Breast epithelium (tissue), 4 donors: ENCODE results near the gene DDIT4. TPM values are rescaled to one million over a fixed set of nuclear protein-coding genes. Genes with fewer than 3 reads are reported as not detected.

Experiments used
- DNase-seq, 2 donors: peaks; one replicate each; pipeline ENCODE4 v3.0.0-alpha.2; 2019; ENCODE audit warnings: low spot score in 2 of 2
- H3K27ac ChIP-seq, 2 donors: fragments of 200-600 bp; sonication (generic) in 1 of 2; one replicate each; pipeline ENCODE4 v1.5.1; 2016 to 2019; ENCODE audit warnings: mild to moderate bottlenecking in 1 of 2
- H3K27me3 ChIP-seq, 2 donors: fragments of 200-600 bp; sonication (generic) in 1 of 2; one replicate each; pipeline versions ENCODE4 v1.5.1 to v1.6.0; 2017 to 2019; ENCODE audit warnings: control low read depth in 1 of 2, mild to moderate bottlenecking in 1 of 2
- H3K36me3 ChIP-seq: fragments of 200-600 bp; one replicate; pipeline ENCODE4 v1.5.1; 2019
- H3K4me1 ChIP-seq, 2 donors: fragments of 200-600 bp; sonication (generic); one replicate each; pipeline ENCODE4 v1.5.1; 2016 to 2019; ENCODE audit warnings: control low read depth in 1 of 2
- H3K4me3 ChIP-seq, 3 donors: fragments of 200-600 bp; sonication (generic); 1 replicate in 2 of 3; 2 replicates in 1 of 3; pipeline ENCODE4 v1.5.1; 2016 to 2019; ENCODE audit warnings: mild to moderate bottlenecking in 3 of 3, moderate library complexity in 2 of 3
- H3K9me3 ChIP-seq, 2 donors: fragments of 200-600 bp; sonication (generic) in 1 of 2; one replicate each; pipeline ENCODE4 v1.5.1; 2016 to 2019; ENCODE audit warnings: control low read depth in 1 of 2
- POLR2A ChIP-seq: fragments of 450-650 bp; IDR thresholded peaks from one replicate; pipeline ENCODE4 v1.6.1; 2016; ENCODE audit warnings: antibody characterized with exemption, mild to moderate bottlenecking, moderate library complexity
- POLR2AphosphoS5 ChIP-seq, 3 donors: sonication (generic); formaldehyde crosslinking; IDR thresholded peaks; one replicate each; pipeline ENCODE4 v1.6.1; 2017; ENCODE audit warnings: antibody characterized with exemption in 3 of 3
- intact Hi-C: fragments of 100-400 bp; cut with DNase I; formaldehyde crosslinking; loops from one replicate; pipeline ENCODE4 v1.15.1; 2023; ENCODE audit warnings: low total_unique reads
- total RNA-seq, 3 donors: library from RNA; depleted of rRNA; stranded (reverse); fragments of >200 nt; gene quantifications; one replicate each; pipeline ENCODE4 v1.1.0, GENCODE V29; 2016
- TF ChIP-seq, protein P1 (sequence below), 3 donors: fragments of 450-650 bp; IDR thresholded peaks; one replicate each; pipeline ENCODE4 v1.5.1; 2016 to 2017; ENCODE audit warnings: antibody characterized with exemption in 3 of 3, mild to moderate bottlenecking in 3 of 3, moderate library complexity in 3 of 3

DDIT4 gene
- total RNA-seq, 3 donors from 2014 or later: 183 to 555 (median 341) TPM

DNA sequence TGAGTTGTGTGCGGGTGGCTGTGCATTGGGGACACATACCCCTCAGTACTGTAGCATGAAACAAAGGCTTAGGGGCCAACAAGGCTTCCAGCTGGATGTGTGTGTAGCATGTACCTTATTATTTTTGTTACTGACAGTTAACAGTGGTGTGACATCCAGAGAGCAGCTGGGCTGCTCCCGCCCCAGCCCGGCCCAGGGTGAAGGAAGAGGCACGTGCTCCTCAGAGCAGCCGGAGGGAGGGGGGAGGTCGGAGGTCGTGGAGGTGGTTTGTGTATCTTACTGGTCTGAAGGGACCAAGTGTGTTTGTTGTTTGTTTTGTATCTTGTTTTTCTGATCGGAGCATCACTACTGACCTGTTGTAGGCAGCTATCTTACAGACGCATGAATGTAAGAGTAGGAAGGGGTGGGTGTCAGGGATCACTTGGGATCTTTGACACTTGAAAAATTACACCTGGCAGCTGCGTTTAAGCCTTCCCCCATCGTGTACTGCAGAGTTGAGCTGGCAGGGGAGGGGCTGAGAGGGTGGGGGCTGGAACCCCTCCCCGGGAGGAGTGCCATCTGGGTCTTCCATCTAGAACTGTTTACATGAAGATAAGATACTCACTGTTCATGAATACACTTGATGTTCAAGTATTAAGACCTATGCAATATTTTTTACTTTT, 1.8 kb downstream of the DDIT4 start:
- Histone ChIP-seq H3K27ac (peak overlapping the region; percentile 98 to 99), H3K4me1 (peaks cover 6 to 8% of the 10 kb centered on the region in 2 donors), H3K9me3 (no peaks in the 10 kb centered on the region), H3K4me3 (peak overlapping the region; percentile 89 to 98 (median 95)), H3K36me3 (no peaks in the 10 kb centered on the region), H3K27me3 (no peaks in the 10 kb centered on the region)
- intact Hi-C loops: no loop called here
- no peak for TF ChIP-seq POLR2A
- TF ChIP-seq POLR2AphosphoS5 (IDR thresholded peaks at IDR 0.05): peak in 1 of 3 donors; percentile 6
- DNase-seq: no peak

DNA sequence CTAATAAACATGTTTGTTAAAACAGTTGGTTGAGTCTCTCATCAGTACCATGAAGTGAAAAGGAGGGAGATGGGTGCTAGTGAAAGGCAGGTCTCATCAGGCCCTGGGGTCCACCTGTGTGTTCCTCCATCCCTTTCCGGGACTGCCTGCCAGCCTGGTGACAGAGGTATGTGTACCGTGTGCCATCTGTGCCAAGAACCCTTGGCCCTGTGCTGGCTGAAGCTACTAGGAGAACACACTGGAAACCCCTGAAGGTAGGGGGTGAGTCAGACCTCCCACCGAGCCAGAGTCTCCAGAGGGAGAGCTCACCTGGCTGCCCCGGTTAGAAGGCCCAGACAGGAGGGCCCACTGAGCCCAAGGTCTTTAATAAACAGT, 2.3 kb downstream of the DDIT4 start:
- H3K9me3 ChIP-seq: no peaks in the 10 kb centered on the region
- H3K36me3 ChIP-seq: no peaks in the 10 kb centered on the region
- intact Hi-C loops: no loop called here
- H3K27me3 ChIP-seq: no peaks in the 10 kb centered on the region
- H3K4me1 ChIP-seq: peaks cover 6 to 8% of the 10 kb centered on the region in 2 donors
- DNase-seq: peak; percentile 86 to 94
- H3K27ac ChIP-seq: peak overlapping the region; percentile 98 to 99
- TF ChIP-seq, protein P1, sequence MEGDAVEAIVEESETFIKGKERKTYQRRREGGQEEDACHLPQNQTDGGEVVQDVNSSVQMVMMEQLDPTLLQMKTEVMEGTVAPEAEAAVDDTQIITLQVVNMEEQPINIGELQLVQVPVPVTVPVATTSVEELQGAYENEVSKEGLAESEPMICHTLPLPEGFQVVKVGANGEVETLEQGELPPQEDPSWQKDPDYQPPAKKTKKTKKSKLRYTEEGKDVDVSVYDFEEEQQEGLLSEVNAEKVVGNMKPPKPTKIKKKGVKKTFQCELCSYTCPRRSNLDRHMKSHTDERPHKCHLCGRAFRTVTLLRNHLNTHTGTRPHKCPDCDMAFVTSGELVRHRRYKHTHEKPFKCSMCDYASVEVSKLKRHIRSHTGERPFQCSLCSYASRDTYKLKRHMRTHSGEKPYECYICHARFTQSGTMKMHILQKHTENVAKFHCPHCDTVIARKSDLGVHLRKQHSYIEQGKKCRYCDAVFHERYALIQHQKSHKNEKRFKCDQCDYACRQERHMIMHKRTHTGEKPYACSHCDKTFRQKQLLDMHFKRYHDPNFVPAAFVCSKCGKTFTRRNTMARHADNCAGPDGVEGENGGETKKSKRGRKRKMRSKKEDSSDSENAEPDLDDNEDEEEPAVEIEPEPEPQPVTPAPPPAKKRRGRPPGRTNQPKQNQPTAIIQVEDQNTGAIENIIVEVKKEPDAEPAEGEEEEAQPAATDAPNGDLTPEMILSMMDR (IDR thresholded peaks at IDR 0.05): no peak
- peak; percentile 7 to 82 (median 70) for TF ChIP-seq POLR2AphosphoS5 (IDR thresholded peaks at IDR 0.05)
- H3K4me3 ChIP-seq: peak overlapping the region; percentile 89 to 98 (median 95)

DNA sequence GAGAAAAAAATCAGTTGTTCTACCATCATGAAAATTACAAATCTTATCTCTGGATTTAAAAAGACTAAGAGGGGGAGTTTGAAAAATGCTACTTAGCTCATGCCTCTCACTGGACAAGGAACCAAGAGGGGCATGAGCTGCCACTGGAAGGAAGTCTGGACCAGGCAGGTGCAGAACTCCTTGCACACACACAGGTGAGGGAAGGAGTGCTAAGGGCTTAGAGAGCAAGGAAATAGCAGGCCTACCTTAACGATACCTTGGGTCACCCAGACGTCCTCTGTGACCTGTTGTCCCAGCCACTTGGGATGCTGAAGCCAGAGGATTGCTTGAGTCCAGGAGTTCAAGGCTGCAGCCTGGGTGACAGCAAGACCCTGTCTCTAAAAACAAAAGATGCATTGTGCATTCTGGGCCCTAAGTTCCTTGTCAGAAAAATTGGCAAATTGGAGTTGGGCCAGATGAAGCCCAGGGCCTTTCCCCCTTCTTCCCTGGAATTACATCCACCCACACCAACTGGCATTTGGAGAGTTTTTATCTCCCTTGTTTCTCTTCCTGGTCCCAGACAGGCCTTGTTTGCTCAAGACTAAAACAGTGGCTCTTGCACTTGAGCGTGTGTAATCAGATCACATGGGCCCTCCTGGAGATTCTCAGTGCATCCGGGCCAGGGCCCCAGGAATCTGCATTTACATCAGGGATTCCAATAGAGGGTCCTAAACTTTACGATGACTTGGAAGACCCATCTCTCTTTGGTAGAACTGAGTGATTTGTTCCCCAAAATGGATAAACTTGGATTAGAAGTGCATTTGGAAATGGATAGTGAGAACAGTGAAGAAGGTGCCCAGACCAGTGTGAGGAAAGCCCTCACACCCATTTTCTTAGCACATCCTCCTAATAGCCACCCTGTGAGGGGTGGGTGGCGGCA, 3.0 kb downstream of the DDIT4 start:
- Histone ChIP-seq H3K27me3 (no peaks in the 10 kb centered on the region), H3K36me3 (no peaks in the 10 kb centered on the region), H3K9me3 (no peaks in the 10 kb centered on the region), H3K27ac (peak overlapping the region; percentile 98 to 99), H3K4me3 (peak overlapping the region; percentile 89 to 98 (median 95)), H3K4me1 (peaks cover 6 to 8% of the 10 kb centered on the region in 2 donors)
- TF ChIP-seq, protein P1 (IDR thresholded peaks at IDR 0.05): peak in 1 of 3 donors; percentile 16
- TF ChIP-seq POLR2A (no peak), POLR2AphosphoS5 (IDR thresholded peaks at IDR 0.05) (peak in 1 of 3 donors; percentile 13)
- DNase-seq: peak in 1 of 2 donors; percentile 32
- intact Hi-C loops: no loop called here

DNA sequence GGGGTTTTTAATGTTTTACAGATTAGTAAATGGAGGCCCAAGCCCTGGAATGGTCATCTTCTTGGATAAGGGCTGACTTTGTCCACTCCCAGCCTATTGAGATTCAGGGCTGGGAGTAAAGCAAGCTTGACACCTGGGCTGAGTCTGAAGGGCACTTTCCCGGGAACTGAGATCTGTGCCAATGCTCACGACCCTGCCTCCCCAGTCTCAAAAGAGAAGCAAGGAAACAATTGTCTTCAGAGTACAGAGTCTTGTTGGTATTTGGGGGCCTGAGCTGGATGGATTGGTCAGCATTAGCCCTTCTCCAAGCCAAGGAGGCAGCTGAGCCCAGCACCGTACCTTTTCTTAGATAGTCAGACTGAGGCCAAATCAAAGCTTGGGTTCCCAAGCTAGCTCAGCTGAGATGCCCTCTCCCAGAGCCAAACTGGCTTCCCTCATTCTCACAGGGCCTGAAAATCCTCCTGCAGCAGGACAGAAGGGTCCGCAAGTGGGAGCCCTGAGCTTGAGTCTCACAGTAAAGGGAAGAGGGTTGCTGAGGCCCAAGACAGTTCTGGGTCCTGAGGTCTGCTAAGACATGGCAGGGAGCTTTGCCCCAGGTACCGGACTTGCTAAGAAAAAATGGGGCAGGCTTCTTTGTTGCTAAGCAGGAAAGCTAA, 3.7 kb downstream of the DDIT4 start:
- Histone ChIP-seq H3K9me3 (no peaks in the 10 kb centered on the region), H3K27me3 (no peaks in the 10 kb centered on the region), H3K27ac (peak overlapping the region; percentile 98 to 99), H3K36me3 (no peaks in the 10 kb centered on the region), H3K4me3 (no peak overlapping the region), H3K4me1 (peaks cover 6 to 8% of the 10 kb centered on the region in 2 donors)
- intact Hi-C loops: no loop called here
- TF ChIP-seq, protein P1 (IDR thresholded peaks at IDR 0.05): no peak
- TF ChIP-seq POLR2A (no peak), POLR2AphosphoS5 (IDR thresholded peaks at IDR 0.05) (no peak)
- DNase-seq: no peak

DNA sequence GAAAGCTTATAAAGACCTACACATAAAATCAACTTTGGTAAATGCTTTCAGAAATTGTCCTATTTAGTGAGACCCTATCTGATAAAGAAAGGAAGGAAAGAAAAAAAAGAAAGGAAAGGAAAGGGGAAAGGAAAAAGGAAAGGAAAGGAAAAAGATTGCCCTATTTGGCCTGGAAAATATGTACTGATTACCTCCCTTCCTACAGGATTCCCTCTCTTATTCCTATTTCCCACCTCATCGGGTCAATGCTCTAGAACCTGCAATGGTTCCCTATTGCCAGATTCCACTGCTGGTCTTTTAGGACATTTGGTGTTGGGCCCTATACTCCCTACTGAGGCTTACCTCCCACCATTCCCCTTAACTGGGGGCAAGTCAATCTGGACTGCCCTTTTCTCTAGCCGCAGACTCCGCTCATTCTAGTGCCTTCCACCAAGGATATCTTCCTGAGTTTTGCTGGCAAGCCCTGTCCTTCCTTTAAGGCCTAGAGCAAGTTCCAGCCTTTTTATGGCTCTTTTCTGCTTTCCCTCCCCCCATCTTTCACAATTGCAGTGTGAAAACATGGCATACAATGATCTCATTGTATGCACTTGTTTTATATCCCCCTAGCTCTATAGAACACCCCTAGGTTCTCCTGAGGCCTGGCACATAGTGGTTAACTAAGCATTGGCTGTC, 4.4 kb downstream of the DDIT4 start:
- H3K36me3 ChIP-seq: no peaks in the 10 kb centered on the region
- H3K9me3 ChIP-seq: no peaks in the 10 kb centered on the region
- H3K4me1 ChIP-seq: peaks cover 6 to 8% of the 10 kb centered on the region in 2 donors
- no peaks in the 10 kb centered on the region for H3K27me3 ChIP-seq
- TF ChIP-seq, protein P1 (IDR thresholded peaks at IDR 0.05): no peak
- TF ChIP-seq POLR2AphosphoS5 (IDR thresholded peaks at IDR 0.05) (peak in 1 of 3 donors; percentile 6), POLR2A (no peak)
- H3K27ac ChIP-seq: peak overlapping the region; percentile 98 to 99
- H3K4me3 ChIP-seq: no peak overlapping the region
- DNase-seq: no peak
- intact Hi-C loops: no loop called here
